Erythroblast (primary cell): ENCODE results near the gene CA5A.

ENCODE experiments used
- GATA1 ChIP-seq: IDR thresholded peaks from 2 replicates; pipeline ENCODE4 v1.6.1; 2011; ENCODE audit warnings: low read depth, mild to moderate bottlenecking, control low read depth, low read length, moderate library complexity
- POLR2A ChIP-seq: IDR thresholded peaks from 2 replicates; pipeline ENCODE4 v1.6.1; 2011; ENCODE audit warnings: mild to moderate bottlenecking, low read length

GRCh38 chr16:87938412-87938949 lies 2.2 kb upstream of the CA5A start:
- no peak for TF ChIP-seq POLR2A
- no peak for TF ChIP-seq GATA1
